Muscle layer of duodenum (tissue), 2 donors: ENCODE data around the gene OR10G8.
"Not testable (repeated sequence)": the region's sequence is repeated elsewhere in the genome, so short reads cannot be mapped to it uniquely, and the experiment has no call there.

ENCODE experiments used
- H3K27ac ChIP-seq: one replicate; pipeline ENCODE4 v1.7.0; 2013; ENCODE audit warnings: mild to moderate bottlenecking, low read length
- H3K27me3 ChIP-seq: one replicate; pipeline ENCODE4 v1.7.0; 2013; ENCODE audit warnings: low read depth, mild to moderate bottlenecking, control low read depth, low read length
- H3K36me3 ChIP-seq, 2 donors: one replicate each; pipeline ENCODE4 v1.7.0; 2013; ENCODE audit warnings: low read length in 2 of 2, control low read depth in 1 of 2, mild to moderate bottlenecking in 1 of 2; ENCODE audit not compliant: insufficient read depth in 2 of 2, control insufficient read depth in 1 of 2
- H3K4me1 ChIP-seq, 2 donors: one replicate each; pipeline ENCODE4 v1.7.0; 2013; ENCODE audit warnings: low read length in 2 of 2, mild to moderate bottlenecking in 2 of 2, control low read depth in 1 of 2, moderate library complexity in 1 of 2; ENCODE audit not compliant: insufficient read depth in 2 of 2, control insufficient read depth in 1 of 2
- H3K4me3 ChIP-seq, 2 donors: one replicate each; pipeline ENCODE4 v1.7.0; 2013; ENCODE audit warnings: low read length in 2 of 2, low read depth in 1 of 2, mild to moderate bottlenecking in 1 of 2
- H3K9me3 ChIP-seq, 2 donors: one replicate each; pipeline ENCODE4 v1.7.0; 2013; ENCODE audit warnings: low read length in 2 of 2, control low read depth in 1 of 2, mild to moderate bottlenecking in 1 of 2; ENCODE audit not compliant: control insufficient read depth in 1 of 2
- donor health status: healthy.

The OR10G8 gene, protein sequence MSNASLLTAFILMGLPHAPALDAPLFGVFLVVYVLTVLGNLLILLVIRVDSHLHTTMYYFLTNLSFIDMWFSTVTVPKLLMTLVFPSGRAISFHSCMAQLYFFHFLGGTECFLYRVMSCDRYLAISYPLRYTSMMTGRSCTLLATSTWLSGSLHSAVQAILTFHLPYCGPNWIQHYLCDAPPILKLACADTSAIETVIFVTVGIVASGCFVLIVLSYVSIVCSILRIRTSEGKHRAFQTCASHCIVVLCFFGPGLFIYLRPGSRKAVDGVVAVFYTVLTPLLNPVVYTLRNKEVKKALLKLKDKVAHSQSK

GRCh38 chr11:124026498-124026897 lies at the start of gene OR10G8:
OR10G8 (plus strand) TSS chr11:124026798; CDS start chr11:124029623, 2,825 bp downstream.
- H3K4me1 ChIP-seq, result no peaks in the 10 kb centered on the region
- no peak within 1 kb of the TSS for H3K4me3 ChIP-seq
- no peaks in the 10 kb centered on the region for H3K27me3 ChIP-seq
- H3K27ac ChIP-seq, result no peak within 1 kb of the TSS
- H3K36me3 ChIP-seq, result no peaks in the 10 kb centered on the region
- no peaks in the 10 kb centered on the region for H3K9me3 ChIP-seq

GRCh38 chr11:123977731-123978347 lies 48.8 kb upstream of the OR10G8 start, which contains the start of gene OR10S1:
OR10S1 (minus strand) TSS chr11:123977781; CDS start chr11:123977664, 117 bp downstream.
- Histone ChIP-seq H3K4me3 (no peak within 1 kb of the TSS), H3K27ac (no peak within 1 kb of the TSS), H3K9me3 (peaks cover 0 to 1% of the 10 kb centered on the region in 2 donors), H3K36me3 (no peaks in the 10 kb centered on the region), H3K27me3 (no peaks in the 10 kb centered on the region), H3K4me1 (no peaks in the 10 kb centered on the region)

DNA sequence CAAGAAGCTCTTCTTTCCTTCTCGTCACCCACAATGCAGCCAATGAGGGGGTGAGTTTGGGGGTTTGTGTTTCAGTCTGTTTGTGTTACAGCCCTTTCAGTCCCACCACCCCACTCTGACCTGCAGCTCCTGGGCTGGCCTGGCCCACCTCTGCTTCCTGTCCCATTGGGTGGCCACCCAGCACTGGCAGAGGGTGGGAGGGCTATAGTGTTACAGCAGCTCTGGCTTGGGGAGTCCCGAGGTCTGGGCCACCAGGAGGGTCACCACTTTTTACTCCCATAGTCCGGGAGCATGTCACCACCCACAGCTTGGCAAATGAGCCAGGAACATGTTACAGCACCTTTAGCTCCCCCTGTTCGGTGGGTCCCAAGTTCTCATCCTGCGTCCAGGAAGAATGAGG lies 47.3 kb upstream of the OR10G8 start:
- Histone ChIP-seq H3K9me3 (peaks cover 0 to 6% of the 10 kb centered on the region in 2 donors), H3K27me3 (no peaks in the 10 kb centered on the region), H3K27ac (no peak overlapping the region), H3K4me1 (no peaks in the 10 kb centered on the region), H3K36me3 (no peaks in the 10 kb centered on the region), H3K4me3 (no peak overlapping the region)

DNA sequence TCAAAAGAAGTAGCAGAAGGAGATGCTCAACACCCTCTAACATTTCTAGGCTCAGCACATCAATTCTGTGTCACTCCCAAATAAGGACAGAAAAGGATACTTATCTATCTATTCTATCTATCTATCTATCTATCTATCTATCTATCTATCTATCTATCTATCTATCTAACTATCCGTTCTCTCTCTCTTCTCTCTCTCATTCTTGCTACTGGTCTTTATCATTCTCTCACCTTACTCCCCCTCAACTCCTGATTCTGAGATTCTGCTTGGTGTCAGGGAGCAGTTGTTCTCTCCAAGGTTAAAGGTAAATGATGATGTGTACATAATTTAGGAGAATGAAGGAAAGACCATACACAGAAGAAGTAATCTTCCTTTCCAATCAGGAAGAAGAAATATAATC lies 31.5 kb upstream of the OR10G8 start, which contains the start of gene OR10G6:
TSS of gene OR10G6 (minus strand) at position 43 of the 400 bp plus-strand sequence. CDS start at position 43, 0 bp downstream.
- H3K36me3 ChIP-seq, result no peaks in the 10 kb centered on the region
- H3K4me1 ChIP-seq, result no peaks in the 10 kb centered on the region
- H3K4me3 ChIP-seq, result no peak within 1 kb of the TSS
- H3K27ac ChIP-seq, result no peak within 1 kb of the TSS
- no peaks in the 10 kb centered on the region for H3K27me3 ChIP-seq
- no peaks in the 10 kb centered on the region for H3K9me3 ChIP-seq

DNA sequence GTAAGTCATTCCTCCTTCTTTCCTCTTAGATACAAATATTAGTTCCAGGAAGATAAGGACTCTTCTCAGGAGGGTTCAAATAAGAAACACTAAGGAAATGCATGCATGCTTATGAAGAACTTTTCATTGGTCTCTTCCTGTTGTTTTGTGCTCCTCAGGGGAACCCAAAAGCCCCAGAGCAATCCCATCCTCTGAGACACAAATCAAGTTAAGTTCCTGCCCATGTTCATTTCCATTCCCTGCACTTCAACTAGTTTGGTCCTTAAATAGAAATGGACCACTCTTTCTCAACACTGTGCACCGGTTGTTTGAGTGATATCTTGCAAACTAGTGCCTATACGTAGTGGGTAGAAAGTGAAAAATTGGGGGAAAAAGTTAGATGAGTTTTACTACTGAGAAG lies 13.9 kb upstream of the OR10G8 start, which contains the start of gene OR10G4:
TSS of gene OR10G4 (plus strand) at position 301 of the 400 bp plus-strand sequence. CDS start 2,578 bp downstream, outside the sequence.
- H3K9me3 ChIP-seq, result no peaks in the 10 kb centered on the region
- H3K4me3 ChIP-seq, result no peak within 1 kb of the TSS
- no peaks in the 10 kb centered on the region for H3K4me1 ChIP-seq
- H3K36me3 ChIP-seq, result no peaks in the 10 kb centered on the region
- no peaks in the 10 kb centered on the region for H3K27me3 ChIP-seq
- H3K27ac ChIP-seq, result no peak within 1 kb of the TSS

DNA sequence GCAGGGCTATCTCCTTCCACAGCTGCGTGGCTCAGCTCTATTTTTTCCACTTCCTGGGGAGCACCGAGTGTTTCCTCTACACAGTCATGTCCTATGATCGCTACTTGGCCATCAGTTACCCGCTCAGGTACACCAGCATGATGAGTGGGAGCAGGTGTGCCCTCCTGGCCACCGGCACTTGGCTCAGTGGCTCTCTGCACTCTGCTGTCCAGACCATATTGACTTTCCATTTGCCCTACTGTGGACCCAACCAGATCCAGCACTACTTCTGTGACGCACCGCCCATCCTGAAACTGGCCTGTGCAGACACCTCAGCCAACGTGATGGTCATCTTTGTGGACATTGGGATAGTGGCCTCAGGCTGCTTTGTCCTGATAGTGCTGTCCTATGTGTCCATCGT lies 10.8 kb upstream of the OR10G8 start:
- H3K4me3 ChIP-seq, H3K9me3 ChIP-seq, H3K27me3 ChIP-seq, H3K4me1 ChIP-seq, H3K27ac ChIP-seq, H3K36me3 ChIP-seq: not testable (repeated sequence)

DNA sequence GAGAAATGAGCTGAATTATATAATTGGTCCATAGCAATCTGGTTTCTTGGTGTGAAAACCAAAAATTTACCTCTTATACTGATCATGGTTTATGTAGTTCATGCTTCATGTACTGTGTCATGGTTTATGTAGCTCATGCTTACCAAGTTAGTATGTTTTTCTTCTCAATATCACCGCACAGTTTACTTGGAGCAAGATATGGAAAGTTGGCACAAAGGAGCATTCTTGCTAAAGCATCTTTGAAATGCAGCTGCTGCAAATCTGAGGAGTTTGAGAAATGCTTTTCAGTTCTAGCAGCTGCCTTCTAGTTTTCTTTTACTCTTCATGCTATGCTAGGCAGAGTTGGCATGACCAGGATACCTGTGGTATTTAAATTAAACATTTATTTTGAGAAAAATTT lies 10.1 kb downstream of the OR10G8 start:
- Histone ChIP-seq H3K9me3 (no peaks in the 10 kb centered on the region), H3K4me1 (no peaks in the 10 kb centered on the region), H3K27me3 (no peaks in the 10 kb centered on the region), H3K4me3 (no peak overlapping the region), H3K27ac (no peak overlapping the region), H3K36me3 (no peaks in the 10 kb centered on the region)

GRCh38 chr11:124039557-124039956 lies 13.0 kb downstream of the OR10G8 start:
- Histone ChIP-seq H3K4me1 (no peaks in the 10 kb centered on the region), H3K27ac (no peak overlapping the region), H3K36me3 (no peaks in the 10 kb centered on the region), H3K9me3 (no peaks in the 10 kb centered on the region), H3K4me3 (no peak overlapping the region), H3K27me3 (no peaks in the 10 kb centered on the region)

DNA sequence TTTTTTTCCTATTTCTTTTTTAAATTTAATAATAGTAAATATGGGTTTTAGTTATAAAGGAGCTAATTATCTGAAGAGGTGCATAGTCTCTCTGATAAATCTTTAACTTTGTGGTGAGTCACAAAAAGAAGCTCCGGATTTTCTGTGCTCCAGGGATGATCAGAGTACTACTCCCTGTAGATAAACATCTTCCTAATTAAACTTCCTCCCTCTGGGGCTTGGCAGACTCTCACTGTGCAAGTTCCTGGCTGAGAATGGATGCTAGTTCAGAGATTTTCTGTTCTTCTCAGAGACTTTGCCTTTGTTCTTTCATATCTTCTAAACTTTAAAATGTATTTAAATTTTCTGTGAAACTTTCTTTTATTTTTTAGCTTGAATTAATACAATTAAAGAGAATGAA lies 14.7 kb downstream of the OR10G8 start, which contains the start of gene OR10G7:
TSS of gene OR10G7 (minus strand) at position 72 of the 400 bp plus-strand sequence. CDS start 2,324 bp downstream, outside the sequence.
- no peaks in the 10 kb centered on the region for H3K4me1 ChIP-seq
- no peak within 1 kb of the TSS for H3K4me3 ChIP-seq
- no peaks in the 10 kb centered on the region for H3K36me3 ChIP-seq
- H3K27ac ChIP-seq, result no peak within 1 kb of the TSS
- no peaks in the 10 kb centered on the region for H3K27me3 ChIP-seq
- H3K9me3 ChIP-seq, result no peaks in the 10 kb centered on the region

GRCh38 chr11:124043420-124043819 lies 16.8 kb downstream of the OR10G8 start:
- H3K4me1 ChIP-seq, result no peaks in the 10 kb centered on the region
- no peaks in the 10 kb centered on the region for H3K27me3 ChIP-seq
- no peaks in the 10 kb centered on the region for H3K9me3 ChIP-seq
- H3K4me3 ChIP-seq, result no peak overlapping the region
- no peak overlapping the region for H3K27ac ChIP-seq
- no peaks in the 10 kb centered on the region for H3K36me3 ChIP-seq

GRCh38 chr11:124050748-124051147 lies 24.1 kb downstream of the OR10G8 start:
- Histone ChIP-seq H3K27ac (no peak overlapping the region), H3K9me3 (no peaks in the 10 kb centered on the region), H3K4me1 (no peaks in the 10 kb centered on the region), H3K36me3 (no peaks in the 10 kb centered on the region), H3K4me3 (no peak overlapping the region), H3K27me3 (no peaks in the 10 kb centered on the region)
